HL-60 (cell line): ENCODE data around the gene POU5F1.

Source experiments
- DNase-seq, 2 experiments: peaks; one replicate each; pipeline ENCODE4 v3.0.0-alpha.2; 2010 to 2020; ENCODE audit warnings: low read depth in 1 of 2, low spot score in 1 of 2
- H3K27ac ChIP-seq: fragments of 250-450 bp; sonication (Bioruptor Pico); replicated peaks from 2 replicates; pipeline ENCODE4 v1.5.1; 2020; ENCODE audit warnings: mild to moderate bottlenecking, moderate library complexity
- H3K27me3 ChIP-seq: fragments of 250-450 bp; sonication (Bioruptor Pico); 2 replicates; pipeline ENCODE4 v1.5.1; 2021; ENCODE audit warnings: mild to moderate bottlenecking, moderate library complexity; ENCODE audit not compliant: insufficient read depth, poor library complexity, severe bottlenecking
- H3K4me3 ChIP-seq: replicated peaks from 2 replicates; pipeline ENCODE4 v1.5.1; 2011; ENCODE audit warnings: mild to moderate bottlenecking, control low read depth, low read length; ENCODE audit not compliant: insufficient read depth
- CTCF ChIP-seq: IDR thresholded peaks from one replicate; pipeline ENCODE4 v1.5.1; 2011; ENCODE audit warnings: low read length, control low read depth, inconsistent platforms; ENCODE audit not compliant: insufficient read depth
- GABPA ChIP-seq: IDR thresholded peaks from 2 replicates; pipeline ENCODE4 v1.6.1; 2012; ENCODE audit warnings: low read depth
- POLR2AphosphoS5 ChIP-seq: IDR thresholded peaks from 2 replicates; pipeline ENCODE4 v1.6.1; 2012; ENCODE audit warnings: low read depth
- REST ChIP-seq: IDR thresholded peaks from 2 replicates; pipeline ENCODE4 v1.6.1; 2012; ENCODE audit warnings: low read depth; ENCODE audit not compliant: insufficient replicate concordance
- SPI1 ChIP-seq: IDR thresholded peaks from 2 replicates; pipeline ENCODE4 v1.6.1; 2012; ENCODE audit warnings: low read depth, mild to moderate bottlenecking, borderline replicate concordance

Gene POU5F1

GRCh38 chr6:31139599-31139998, 30.9 kb downstream of the POU5F1 start:
- no peak for TF ChIP-seq SPI1
- no peak for TF ChIP-seq POLR2AphosphoS5
- TF ChIP-seq GABPA, result no peak
- no peak for TF ChIP-seq CTCF
- TF ChIP-seq REST, result no peak

GRCh38 chr6:31138982-31139381, 31.5 kb downstream of the POU5F1 start, which contains the start of gene PSORS1C2:
Gene PSORS1C2 (minus strand): TSS chr6:31139066. CDS start chr6:31139026, 40 bp downstream.
- no peak within 1 kb of the TSS for H3K4me3 ChIP-seq
- no peaks in the 10 kb centered on the region for H3K27me3 ChIP-seq
- no peak for TF ChIP-seq REST
- no peak for TF ChIP-seq POLR2AphosphoS5
- TF ChIP-seq CTCF, result no peak
- no peak within 1 kb of the TSS for H3K27ac ChIP-seq
- DNase-seq, result no peak

More at GRCh38 chr6:31139599-31139998, 30.9 kb downstream of the POU5F1 start:
- no peak overlapping the region for H3K4me3 ChIP-seq
- DNase-seq, result no peak
- H3K27me3 ChIP-seq, result no peaks in the 10 kb centered on the region
- no peak overlapping the region for H3K27ac ChIP-seq

GRCh38 chr6:31135710-31136109, 34.8 kb downstream of the POU5F1 start:
- TF ChIP-seq REST (no peak), GABPA (no peak), SPI1 (no peak), POLR2AphosphoS5 (no peak)
- DNase-seq, result no peak
- Histone ChIP-seq H3K27me3 (no peaks in the 10 kb centered on the region), H3K4me3 (no peak overlapping the region), H3K27ac (no peak overlapping the region)

GRCh38 chr6:31132806-31133205, 37.7 kb downstream of the POU5F1 start:
- DNase-seq, result no peak
- TF ChIP-seq GABPA, result no peak
- no peak for TF ChIP-seq REST
- no peak overlapping the region for H3K4me3 ChIP-seq
- no peak overlapping the region for H3K27ac ChIP-seq
- H3K27me3 ChIP-seq, result peaks cover 5% of the 10 kb centered on the region
